ENCODE results near the gene FBXL2. TPM values are rescaled to one million over a fixed set of nuclear protein-coding genes. Genes with fewer than 3 reads are reported as not detected.

The FBXL2 gene
- total and polyA plus RNA-seq, 2 of the 8 experiments (the other 6 are each of a cell fraction or from before 2014, with no cell fraction given), result 3.1 to 5.4 TPM

DNA sequence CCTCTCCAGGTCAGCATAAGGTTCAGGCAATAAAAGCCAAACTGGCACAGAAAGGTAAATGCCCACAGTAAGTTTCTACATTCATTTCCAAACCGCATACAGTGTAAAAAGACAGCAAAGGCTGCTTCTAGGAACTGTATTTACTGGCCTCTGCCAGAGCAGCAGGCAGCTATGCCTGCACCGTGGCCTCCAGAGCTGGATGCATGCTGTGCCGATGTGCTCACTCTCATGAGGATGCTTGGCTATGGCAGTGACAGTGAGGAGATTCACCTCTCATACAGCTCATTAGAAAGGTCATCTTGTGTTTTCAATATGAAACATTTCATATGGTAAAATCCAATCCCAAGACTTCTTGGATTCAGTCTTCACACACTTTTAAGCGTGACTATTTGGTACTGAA is 112.7 kb downstream of the FBXL2 start (continued):
- TF ChIP-seq, protein P1, sequence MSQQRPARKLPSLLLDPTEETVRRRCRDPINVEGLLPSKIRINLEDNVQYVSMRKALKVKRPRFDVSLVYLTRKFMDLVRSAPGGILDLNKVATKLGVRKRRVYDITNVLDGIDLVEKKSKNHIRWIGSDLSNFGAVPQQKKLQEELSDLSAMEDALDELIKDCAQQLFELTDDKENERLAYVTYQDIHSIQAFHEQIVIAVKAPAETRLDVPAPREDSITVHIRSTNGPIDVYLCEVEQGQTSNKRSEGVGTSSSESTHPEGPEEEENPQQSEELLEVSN (IDR thresholded peaks at IDR 0.05), result no peak
- no peak for TF ChIP-seq NANOG (IDR thresholded peaks at IDR 0.05; ENCODE audit: insufficient read depth, low read depth, low read length, poor library complexity, severe bottlenecking)

Data from H1 (cell line).